Activated CD8-positive, alpha-beta memory T cell treated with anti-CD3 and anti-CD28 coated beads for 24 hours (primary cell): ENCODE data around the gene RGS7.
"Not testable (repeated sequence)": the region's sequence is repeated elsewhere in the genome, so short reads cannot be mapped to it uniquely, and the experiment has no call there.

Experiments used
- DNase-seq: peaks from one replicate; pipeline ENCODE4 v3.0.0-alpha.2; 2020

Gene RGS7

GRCh38 chr1:241202401-241202800 lies 154.6 kb downstream of the RGS7 start:
- no peak for DNase-seq

- no peak for DNase-seq
These were observed 170.3 kb downstream of the RGS7 start for GRCh38 chr1:241186716-241187115.

GRCh38 chr1:241181971-241182370 lies 175.0 kb downstream of the RGS7 start:
- no peak for DNase-seq

- DNase-seq = no peak
These were observed 175.5 kb downstream of the RGS7 start for GRCh38 chr1:241181471-241181870.

- no peak for DNase-seq
These were observed 176.4 kb downstream of the RGS7 start for GRCh38 chr1:241180569-241180968.

- no peak for DNase-seq
These were observed 179.3 kb downstream of the RGS7 start for GRCh38 chr1:241177660-241178059.

GRCh38 chr1:241172486-241172885 lies 184.5 kb downstream of the RGS7 start:
- DNase-seq = no peak

- DNase-seq = no peak
These were observed 185.0 kb downstream of the RGS7 start for GRCh38 chr1:241171991-241172390.

- DNase-seq = no peak
These were observed 189.8 kb downstream of the RGS7 start for GRCh38 chr1:241167121-241167630.

- DNase-seq = no peak
These were observed 190.4 kb downstream of the RGS7 start for GRCh38 chr1:241166625-241167024.

GRCh38 chr1:241165256-241165655 lies 191.7 kb downstream of the RGS7 start:
- not testable (repeated sequence) for DNase-seq

- DNase-seq = no peak
These were observed 193.6 kb downstream of the RGS7 start for GRCh38 chr1:241163363-241163762.

GRCh38 chr1:241161188-241161689 lies 195.8 kb downstream of the RGS7 start:
- no peak for DNase-seq

- DNase-seq = no peak
These were observed 199.6 kb downstream of the RGS7 start for GRCh38 chr1:241157435-241157834.

- DNase-seq = no peak
These were observed 200.6 kb downstream of the RGS7 start for GRCh38 chr1:241156231-241156965.

GRCh38 chr1:241145881-241146280 lies 211.1 kb downstream of the RGS7 start:
- no peak for DNase-seq

- DNase-seq = no peak
These were observed 213.1 kb downstream of the RGS7 start for GRCh38 chr1:241143765-241144442.

- no peak for DNase-seq
These were observed 214.5 kb downstream of the RGS7 start for GRCh38 chr1:241142493-241142892.

GRCh38 chr1:241141646-241142045 lies 215.4 kb downstream of the RGS7 start:
- not testable (repeated sequence) for DNase-seq

GRCh38 chr1:241140670-241141069 lies 216.3 kb downstream of the RGS7 start:
- no peak for DNase-seq

GRCh38 chr1:241139047-241139446 lies 218.0 kb downstream of the RGS7 start:
- no peak for DNase-seq

GRCh38 chr1:241138248-241138647 lies 218.8 kb downstream of the RGS7 start:
- no peak for DNase-seq

GRCh38 chr1:241136389-241136788 lies 220.6 kb downstream of the RGS7 start:
- DNase-seq = no peak

- no peak for DNase-seq
These were observed 225.3 kb downstream of the RGS7 start for GRCh38 chr1:241131636-241132194.
